Measurements from ENCODE around the gene SSRP1. TPM values are rescaled to one million over a fixed set of nuclear protein-coding genes. Genes with fewer than 3 reads are reported as not detected.

SSRP1 gene
- total RNA-seq, 1 donor from 2014 or later: 110 TPM

GRCh38 chr11:57321388-57322255 is 14.1 kb downstream of the SSRP1 start:
- TF ChIP-seq CTCF (IDR thresholded peaks at IDR 0.05; ENCODE audit: unreplicated experiment): no peak
- H3K27me3 Mint-ChIP-seq (ENCODE audit: low read depth): no peaks in the 10 kb centered on the region
- peaks cover 59% of the 10 kb centered on the region for H3K4me1 Mint-ChIP-seq
- no peaks in the 10 kb centered on the region for H3K9me3 Mint-ChIP-seq
- H3K27ac Mint-ChIP-seq: peak overlapping the region; percentile 98
- H3K36me3 Mint-ChIP-seq: peaks cover 20% of the 10 kb centered on the region
- H3K4me3 Mint-ChIP-seq: peak overlapping the region; percentile 92
- DNase-seq (ENCODE audit: low spot score in 2 of 2, unreplicated experiment in 2 of 2): no peak

GRCh38 chr11:57320719-57321387 is 14.8 kb downstream of the SSRP1 start:
- Mint-ChIP-seq H3K4me3 (peak overlapping the region; percentile 92), H3K27me3 (ENCODE audit: low read depth) (no peaks in the 10 kb centered on the region), H3K9me3 (no peaks in the 10 kb centered on the region), H3K36me3 (peaks cover 17% of the 10 kb centered on the region), H3K4me1 (peaks cover 51% of the 10 kb centered on the region), H3K27ac (peak overlapping the region; percentile 98)
- DNase-seq (ENCODE audit: low spot score in 2 of 2, unreplicated experiment in 2 of 2): no peak
- no peak for TF ChIP-seq CTCF (IDR thresholded peaks at IDR 0.05; ENCODE audit: unreplicated experiment)

GRCh38 chr11:57320067-57320718 is 15.5 kb downstream of the SSRP1 start:
- no peak overlapping the region for H3K27ac Mint-ChIP-seq
- no peak for DNase-seq (ENCODE audit: low spot score in 2 of 2, unreplicated experiment in 2 of 2)
- no peaks in the 10 kb centered on the region for H3K9me3 Mint-ChIP-seq
- TF ChIP-seq CTCF (IDR thresholded peaks at IDR 0.05; ENCODE audit: unreplicated experiment): no peak
- no peaks in the 10 kb centered on the region for H3K27me3 Mint-ChIP-seq (ENCODE audit: low read depth)
- peaks cover 44% of the 10 kb centered on the region for H3K4me1 Mint-ChIP-seq
- no peak overlapping the region for H3K4me3 Mint-ChIP-seq
- H3K36me3 Mint-ChIP-seq: peaks cover 15% of the 10 kb centered on the region

GRCh38 chr11:57318178-57318577 is 17.5 kb downstream of the SSRP1 start:
- H3K36me3 Mint-ChIP-seq: peaks cover 18% of the 10 kb centered on the region
- TF ChIP-seq CTCF (IDR thresholded peaks at IDR 0.05; ENCODE audit: unreplicated experiment): no peak

GRCh38 chr11:57316017-57316416 is 19.7 kb downstream of the SSRP1 start:
- Mint-ChIP-seq H3K36me3 (peaks cover 18% of the 10 kb centered on the region), H3K4me1 (peaks cover 30% of the 10 kb centered on the region), H3K27me3 (ENCODE audit: low read depth) (no peaks in the 10 kb centered on the region), H3K27ac (no peak overlapping the region), H3K9me3 (no peaks in the 10 kb centered on the region), H3K4me3 (no peak overlapping the region)
- no peak for DNase-seq (ENCODE audit: low spot score in 2 of 2, unreplicated experiment in 2 of 2)
- no peak for TF ChIP-seq CTCF (IDR thresholded peaks at IDR 0.05; ENCODE audit: unreplicated experiment)

More at GRCh38 chr11:57318178-57318577, 17.5 kb downstream of the SSRP1 start:
- H3K9me3 Mint-ChIP-seq: no peaks in the 10 kb centered on the region
- no peak for DNase-seq (ENCODE audit: low spot score in 2 of 2, unreplicated experiment in 2 of 2)
- H3K27ac Mint-ChIP-seq: no peak overlapping the region
- peaks cover 38% of the 10 kb centered on the region for H3K4me1 Mint-ChIP-seq
- H3K27me3 Mint-ChIP-seq (ENCODE audit: low read depth): no peaks in the 10 kb centered on the region
- no peak overlapping the region for H3K4me3 Mint-ChIP-seq
